ENCODE results near the gene ZNF90.
"Not testable (repeated sequence)": the region's sequence is repeated elsewhere in the genome, so short reads cannot be mapped to it uniquely, and the experiment has no call there.

ZNF90 gene

GRCh38 chr19:20077791-20078463 is at the start of gene ZNF90:
Gene ZNF90 (plus strand): TSS chr19:20078000. CDS start chr19:20078133, 133 bp downstream.
- DNase-seq (ENCODE audit: low spot score), result peak; percentile 77
- no peak for TF ChIP-seq CTCF (IDR thresholded peaks at IDR 0.05; ENCODE audit: extremely low read depth, missing control alignments)

- no peak for TF ChIP-seq CTCF (IDR thresholded peaks at IDR 0.05; ENCODE audit: extremely low read depth, missing control alignments)
- DNase-seq (ENCODE audit: low spot score), result no peak
These were observed 49.2 kb upstream of the ZNF90 start for GRCh38 chr19:20028611-20029010.

GRCh38 chr19:20035935-20036334 is 41.9 kb upstream of the ZNF90 start:
- no peak for DNase-seq (ENCODE audit: low spot score)
- no peak for TF ChIP-seq CTCF (IDR thresholded peaks at IDR 0.05; ENCODE audit: extremely low read depth, missing control alignments)

GRCh38 chr19:20038358-20039202 is 39.2 kb upstream of the ZNF90 start:
- DNase-seq (ENCODE audit: low spot score), result no peak
- TF ChIP-seq CTCF (IDR thresholded peaks at IDR 0.05; ENCODE audit: extremely low read depth, missing control alignments), result no peak

GRCh38 chr19:20039203-20039723 is 38.5 kb upstream of the ZNF90 start, which contains the start of gene ZNF682:
Gene ZNF682 (minus strand): TSS chr19:20039505. CDS start chr19:20039345, 160 bp downstream.
- peak; percentile 92 for DNase-seq (ENCODE audit: low spot score)
- no peak for TF ChIP-seq CTCF (IDR thresholded peaks at IDR 0.05; ENCODE audit: extremely low read depth, missing control alignments)

GRCh38 chr19:20044663-20045062 is 33.1 kb upstream of the ZNF90 start:
- no peak for DNase-seq (ENCODE audit: low spot score)
- no peak for TF ChIP-seq CTCF (IDR thresholded peaks at IDR 0.05; ENCODE audit: extremely low read depth, missing control alignments)

- not testable (repeated sequence) for DNase-seq (ENCODE audit: low spot score)
These were observed 32.1 kb upstream of the ZNF90 start for GRCh38 chr19:20045742-20046141.

Data from GM20000 (cell line).